GM20000 (cell line): ENCODE data around the gene CITED2.

Experiments
- DNase-seq: peaks from one replicate; pipeline ENCODE4 v3.0.0; 2012; ENCODE audit warnings: low spot score
- CTCF ChIP-seq: IDR thresholded peaks from 2 replicates; pipeline ENCODE4 v1.5.1; 2012; ENCODE audit warnings: mild to moderate bottlenecking, control low read depth; ENCODE audit errors: extremely low read depth, missing control alignments

The CITED2 gene

GRCh38 chr6:139409026-139409425 is 34.6 kb upstream of the CITED2 start:
- no peak for DNase-seq
- no peak for TF ChIP-seq CTCF

GRCh38 chr6:139407718-139408222 is 33.3 kb upstream of the CITED2 start:
- TF ChIP-seq CTCF = no peak
- DNase-seq = no peak

- no peak for TF ChIP-seq CTCF
- DNase-seq = no peak
Observed at GRCh38 chr6:139406577-139407343, 32.3 kb upstream of the CITED2 start.

GRCh38 chr6:139402876-139403386 is 28.5 kb upstream of the CITED2 start:
- no peak for DNase-seq

GRCh38 chr6:139398658-139399057 is 24.2 kb upstream of the CITED2 start:
- DNase-seq = no peak
- no peak for TF ChIP-seq CTCF

More at GRCh38 chr6:139402876-139403386, 28.5 kb upstream of the CITED2 start:
- no peak for TF ChIP-seq CTCF

- TF ChIP-seq CTCF = no peak
- no peak for DNase-seq
Observed at GRCh38 chr6:139395891-139396301, 21.4 kb upstream of the CITED2 start.

- TF ChIP-seq CTCF = no peak
- DNase-seq = no peak
Observed at GRCh38 chr6:139395371-139395770, 20.9 kb upstream of the CITED2 start.
